NK-92 (cell line): Measurements from ENCODE around the gene MIA2.
"Not testable (repeated sequence)": the region's sequence is repeated elsewhere in the genome, so short reads cannot be mapped to it uniquely, and the experiment has no call there.

Experiments used
- DNase-seq: peaks from one replicate; lab custom pipeline; 2025; ENCODE audit not compliant: unreplicated experiment; lab: John Stamatoyannopoulos, UW

Gene MIA2

GRCh38 chr14:39233680-39234326 is at the start of gene MIA2:
TSS of gene MIA2 (plus strand) at chr14:39233915. CDS start at chr14:39234115, 200 bp downstream.
- no peak for DNase-seq

GRCh38 chr14:39184628-39185255 is 49.0 kb upstream of the MIA2 start:
- DNase-seq = no peak

- no peak for DNase-seq
Measured at GRCh38 chr14:39185256-39186049, 48.3 kb upstream of the MIA2 start.

GRCh38 chr14:39186941-39187525 is 46.7 kb upstream of the MIA2 start:
- no peak for DNase-seq

GRCh38 chr14:39203659-39204606 is 29.8 kb upstream of the MIA2 start:
- DNase-seq = no peak

GRCh38 chr14:39207430-39207829 is 26.3 kb upstream of the MIA2 start:
- DNase-seq = not testable (repeated sequence)

- no peak for DNase-seq
Measured at GRCh38 chr14:39211109-39211741, 22.5 kb upstream of the MIA2 start.

- no peak for DNase-seq
Measured at GRCh38 chr14:39212034-39212433, 21.7 kb upstream of the MIA2 start.

- no peak for DNase-seq
Measured at GRCh38 chr14:39212693-39213092, 21.0 kb upstream of the MIA2 start.

GRCh38 chr14:39217214-39217879 is 16.4 kb upstream of the MIA2 start:
- no peak for DNase-seq

GRCh38 chr14:39218171-39218769 is 15.4 kb upstream of the MIA2 start:
- DNase-seq = no peak

- DNase-seq = no peak
Measured at GRCh38 chr14:39219075-39219499, 14.6 kb upstream of the MIA2 start.

GRCh38 chr14:39220473-39220872 is 13.2 kb upstream of the MIA2 start:
- DNase-seq = not testable (repeated sequence)

- no peak for DNase-seq
Measured at GRCh38 chr14:39228044-39228443, 5.7 kb upstream of the MIA2 start.

- no peak for DNase-seq
Measured at GRCh38 chr14:39228509-39229221, 5.0 kb upstream of the MIA2 start.

GRCh38 chr14:39229222-39229543 is 4.5 kb upstream of the MIA2 start:
- no peak for DNase-seq

- DNase-seq = no peak
Measured at GRCh38 chr14:39229601-39230110, 4.1 kb upstream of the MIA2 start.

- DNase-seq = no peak
Measured at GRCh38 chr14:39230416-39231035, 3.2 kb upstream of the MIA2 start.
